Measurements from ENCODE around the gene TOX2.

- TF ChIP-seq CTCF (conservative IDR thresholded peaks at IDR 0.05 in 1 of 2, IDR thresholded peaks at IDR 0.05 in 1 of 2; ENCODE audit: extremely low read depth in 1 of 2, insufficient read depth in 1 of 2, low read depth in 1 of 2, low read length in 2 of 2), result no peak
- TF ChIP-seq EZH2 (IDR thresholded peaks at IDR 0.05; ENCODE audit: borderline replicate concordance, low read length), result no peak
These were observed 57.4 kb downstream of the TOX2 start for GRCh38 chr20:43972051-43972450.

Data from mammary epithelial cell (primary cell).